K562 (cell line): Measurements from ENCODE around the gene MYRFL. TPM values are rescaled to one million over a fixed set of nuclear protein-coding genes. Genes with fewer than 3 reads are reported as not detected.

Experiments
- ATAC-seq: fragments of 200-7000 bp; cut with Tn5 transposase; 3 replicates; pipeline ENCODE4 v1.9.1; 2020; ENCODE audit warnings: moderate library complexity
- BruUV-seq: library from RNA; stranded (reverse); fragments of 400-500 nt; replicated peaks from 2 replicates; lab custom pipeline; 2021; lab: Mats Ljungman, UMichigan
- CTCF ChIA-PET: fragments of 300-600 bp; formaldehyde crosslinking; extraction: SDS; loops from one replicate; lab custom pipeline; 2021; ENCODE audit warnings: low intra/inter-chr PET ratio; lab: Yijun Ruan, JAX
- POLR2A ChIA-PET: fragments of 300-600, 350-650 bp; sonication (Branson Sonifier 250); formaldehyde crosslinking; extraction: SDS; loops from one replicate; lab custom pipeline; 2021; ENCODE audit warnings: antibody characterized with exemption, inconsistent platforms; lab: Yijun Ruan, JAX
- DNase-seq, 4 experiments: peaks; one replicate each; pipeline versions ENCODE4 v3.0.0 to v3.0.0-alpha.2; 2011 to 2018; ENCODE audit warnings: low spot score in 3 of 4, mixed read lengths in 3 of 4; ENCODE audit errors: extremely low read depth in 1 of 4
- FAIRE-seq: peaks from 2 replicates; lab custom pipeline; 2011; peaks lifted over from hg19 to GRCh38; lab: Jason Lieb, UNC
- H2AFZ ChIP-seq: 2 replicates; pipeline ENCODE4 v1.6.0; 2011; ENCODE audit warnings: low read depth, low read length, control low read depth, inconsistent platforms
- H3K27ac ChIP-seq: fragments of 200-600 bp; 3 replicates; pipeline ENCODE4 v1.8.0; 2011; ENCODE audit warnings: low read depth, mild to moderate bottlenecking, control low read depth, inconsistent platforms, low read length, moderate library complexity, mixed read lengths; ENCODE audit errors: extremely low read depth
- H3K27me3 ChIP-seq, 2 experiments: fragments of 300-600 bp in 1 of 2; 2 replicates in 1 of 2; 3 replicates in 1 of 2; pipeline versions ENCODE4 v1.6.0 to v1.8.0; 2011; ENCODE audit warnings: inconsistent platforms in 2 of 2, low read length in 2 of 2, mild to moderate bottlenecking in 1 of 2, mixed read lengths in 1 of 2, moderate library complexity in 1 of 2; ENCODE audit not compliant: control insufficient read depth in 2 of 2, insufficient read depth in 2 of 2
- H3K36me3 ChIP-seq: fragments of 300-600 bp; 3 replicates; pipeline ENCODE4 v1.8.0; 2011; ENCODE audit warnings: mild to moderate bottlenecking, low read length, inconsistent platforms; ENCODE audit not compliant: control insufficient read depth, insufficient read depth
- H3K4me1 ChIP-seq, 2 experiments: fragments of 200-600 bp in 1 of 2; replicated peaks in 1 of 2; 2 replicates in 1 of 2; 3 replicates in 1 of 2; pipeline versions ENCODE4 v1.5.1 to v1.8.0; 2011; ENCODE audit warnings: inconsistent platforms in 2 of 2, low read length in 2 of 2, mild to moderate bottlenecking in 1 of 2, mixed read lengths in 1 of 2, moderate library complexity in 1 of 2; ENCODE audit not compliant: control insufficient read depth in 2 of 2, insufficient read depth in 2 of 2
- H3K4me2 ChIP-seq: 2 replicates; pipeline ENCODE4 v1.6.1; 2011; ENCODE audit warnings: low read length, control low read depth, inconsistent platforms, mixed read lengths; ENCODE audit not compliant: insufficient read depth
- H3K4me3 ChIP-seq: fragments of 200-600 bp; sonication (generic), shearing (Covaris generic); 2 replicates; pipeline ENCODE4 v1.5.1; 2016; ENCODE audit warnings: control low read depth, inconsistent platforms
- H3K79me2 ChIP-seq: fragments of 200-600 bp; 3 replicates; pipeline ENCODE4 v1.8.0; 2011; ENCODE audit warnings: low read length, inconsistent platforms; ENCODE audit not compliant: control insufficient read depth, insufficient read depth
- H3K9ac ChIP-seq, 2 experiments: 2 replicates each; pipeline versions ENCODE4 v1.6.0 to v1.6.1; 2011; ENCODE audit warnings: low read depth in 2 of 2, low read length in 2 of 2, control low read depth in 1 of 2, inconsistent platforms in 1 of 2, mild to moderate bottlenecking in 1 of 2, mixed read lengths in 1 of 2; ENCODE audit not compliant: insufficient read depth in 1 of 2
- H3K9me1 ChIP-seq: one replicate; pipeline ENCODE4 v1.6.0; 2011; ENCODE audit warnings: inconsistent platforms, mild to moderate bottlenecking, low read length, moderate library complexity; ENCODE audit not compliant: control insufficient read depth, insufficient read depth
- H3K9me3 ChIP-seq: replicated peaks from 2 replicates; pipeline ENCODE4 v1.5.1; 2011; ENCODE audit warnings: low read depth, low read length, inconsistent platforms; ENCODE audit not compliant: control insufficient read depth, insufficient read depth
- H4K20me1 ChIP-seq: replicated peaks from 2 replicates; pipeline ENCODE4 v1.6.1; 2011; ENCODE audit warnings: low read length, inconsistent platforms, mixed read lengths; ENCODE audit not compliant: control insufficient read depth, insufficient read depth
- AFF4 ChIP-seq: sonication (generic); formaldehyde crosslinking; IDR thresholded peaks from 2 replicates; pipeline ENCODE4 v1.8.0; 2023; ENCODE audit warnings: mild to moderate bottlenecking, missing genetic modification reagents
- ARID2 ChIP-seq: fragments of 450-650 bp; IDR thresholded peaks from 2 replicates; pipeline ENCODE4 v1.6.1; 2017; ENCODE audit warnings: antibody characterized with exemption, mild to moderate bottlenecking
- COPS2 ChIP-seq: fragments of 450-650 bp; conservative IDR thresholded peaks from 2 replicates; pipeline ENCODE4 v1.6.1; 2016; ENCODE audit warnings: mild to moderate bottlenecking, moderate library complexity
- DPF2 ChIP-seq: fragments of 450-650 bp; IDR thresholded peaks from 2 replicates; pipeline ENCODE4 v1.6.1; 2016
- NR2C2 ChIP-seq, 2 experiments: fragments of 200-800 bp in 1 of 2; sonication (Bioruptor generic) in 1 of 2; sonication (generic) in 1 of 2; formaldehyde crosslinking in 1 of 2; IDR thresholded peaks; 2 replicates each; pipeline versions ENCODE4 v1.6.1 to v1.8.0; 2016 to 2022; ENCODE audit warnings: mild to moderate bottlenecking in 1 of 2, missing compliant biosample characterization in 1 of 2, missing genetic modification characterization in 1 of 2, missing genetic modification reagents in 1 of 2
- PHF8 ChIP-seq: fragments of 200-600 bp; sonication (generic); IDR thresholded peaks from 2 replicates; pipeline ENCODE4 v1.6.1; 2012; ENCODE audit warnings: mixed run types, mild to moderate bottlenecking, inconsistent platforms, low read length, moderate library complexity, borderline replicate concordance
- TCF3 ChIP-seq: sonication (generic); formaldehyde crosslinking; IDR thresholded peaks from 2 replicates; pipeline ENCODE4 v1.4.0; 2020; ENCODE audit warnings: mild to moderate bottlenecking, missing genetic modification reagents
- TCF7L2 ChIP-seq: fragments of 150-350 bp; IDR thresholded peaks from 2 replicates; pipeline ENCODE4 v1.6.1; 2016; ENCODE audit warnings: low read depth, mild to moderate bottlenecking, low read length, moderate library complexity
- WHSC1 ChIP-seq: IDR thresholded peaks from one replicate; pipeline ENCODE4 v1.6.1; 2012; ENCODE audit warnings: low read length, control low read depth, inconsistent platforms
- XRCC4 ChIP-seq: IDR thresholded peaks from one replicate; pipeline ENCODE4 v1.6.1; 2011; ENCODE audit not compliant: insufficient read depth, insufficient read length; ENCODE audit errors: extremely low read depth
- ZNF165 ChIP-seq: fragments of 250-450 bp; sonication (Bioruptor Pico); IDR thresholded peaks from 2 replicates; pipeline ENCODE4 v1.4.0; 2020; ENCODE audit warnings: borderline replicate concordance
- ZNF253 ChIP-seq: fragments of 250-450 bp; sonication (Bioruptor Pico); conservative IDR thresholded peaks from 2 replicates; pipeline ENCODE4 v1.6.1; 2021; ENCODE audit warnings: mild to moderate bottlenecking
- ZNF511 ChIP-seq: sonication (generic); formaldehyde crosslinking; IDR thresholded peaks from 2 replicates; pipeline ENCODE4 v1.8.0; 2022; ENCODE audit warnings: mild to moderate bottlenecking, missing genetic modification reagents
- WGBS: fragments of 100-300 bp; shearing (Covaris generic); methylation state at CpG from one replicate; pipeline ENCODE4 v1.1.6; 2016; ENCODE audit warnings: low coverage, mixed read lengths; ENCODE audit not compliant: insufficient coverage; ENCODE audit errors: missing lambda C conversion rate; 5-methylcytosine and 5-hydroxymethylcytosine counted together
- in situ Hi-C: fragments of 300-500 bp; cut with MboI; formaldehyde crosslinking; loops from 4 replicates; pipeline ENCODE4 v1.15.0; 2018; ENCODE audit warnings: inconsistent platforms, mixed read lengths
- intact Hi-C: fragments of 100-400 bp; cut with micrococcal nuclease; formaldehyde crosslinking; loops from 2 replicates; pipeline ENCODE4 v1.14.2; 2022
- polyA plus RNA-seq, 8 experiments: library from polyadenylated mRNA; depleted of rRNA in 4 of 8; stranded (reverse) in 5 of 8; unstranded in 3 of 8; fragments of >200 nt; fragmentation: Nextera tagmentation in 2 of 8; fragmentation: Illumina TruSeq in 1 of 8; extraction: Ambion mirVana in 2 of 8; extraction: Trizol in 1 of 8; gene quantifications; 2 replicates each; pipeline versions ENCODE4 v1.2.1 to v1.2.3, GENCODE V29; 2011 to 2014; ENCODE audit warnings: inconsistent platforms in 1 of 8, missing spikeins in 1 of 8
- total RNA-seq, 7 experiments: library from RNA; depleted of rRNA in 6 of 7; stranded (reverse); fragments of >200 nt in 6 of 7; fragmentation: Illumina TruSeq in 2 of 7; extraction: Trizol in 2 of 7; gene quantifications; 2 replicates each; pipeline versions ENCODE4 v1.2.1 to v1.2.3, GENCODE V29; 2011 to 2021; ENCODE audit warnings: low replicate concordance in 1 of 7
- TF ChIP-seq, protein P1 (sequence below): fragments of 450-650 bp; formaldehyde crosslinking; IDR thresholded peaks from 2 replicates; pipeline ENCODE4 v1.4.0; 2022; ENCODE audit warnings: missing genetic modification characterization

Gene MYRFL
- total and polyA plus RNA-seq, 9 of the 15 experiments (the other 6 are each of a cell fraction or from before 2014, with no cell fraction given) = not detected

- TF ChIP-seq, protein P1, sequence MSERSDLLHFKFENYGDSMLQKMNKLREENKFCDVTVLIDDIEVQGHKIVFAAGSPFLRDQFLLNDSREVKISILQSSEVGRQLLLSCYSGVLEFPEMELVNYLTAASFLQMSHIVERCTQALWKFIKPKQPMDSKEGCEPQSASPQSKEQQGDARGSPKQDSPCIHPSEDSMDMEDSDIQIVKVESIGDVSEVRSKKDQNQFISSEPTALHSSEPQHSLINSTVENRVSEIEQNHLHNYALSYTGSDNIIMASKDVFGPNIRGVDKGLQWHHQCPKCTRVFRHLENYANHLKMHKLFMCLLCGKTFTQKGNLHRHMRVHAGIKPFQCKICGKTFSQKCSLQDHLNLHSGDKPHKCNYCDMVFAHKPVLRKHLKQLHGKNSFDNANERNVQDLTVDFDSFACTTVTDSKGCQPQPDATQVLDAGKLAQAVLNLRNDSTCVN (CRISPR knock-in tag) = no peak
- TF ChIP-seq ZNF511 (CRISPR knock-in tag) = no peak
Observed at GRCh38 chr12:69981881-69982475, 157.0 kb downstream of the MYRFL start (continued).

- Histone ChIP-seq H3K9me1 (no peaks in the 10 kb centered on the region), H3K27ac (no peak overlapping the region), H3K36me3 (no peaks in the 10 kb centered on the region), H3K9me3 (no peaks in the 10 kb centered on the region), H2AFZ (no peak overlapping the region), H3K4me2 (no peak overlapping the region), H3K27me3 (no peaks in the 10 kb centered on the region), H4K20me1 (no peaks in the 10 kb centered on the region), H3K9ac (no peak overlapping the region), H3K4me1 (no peaks in the 10 kb centered on the region; a peak in 1 of 5 replicates), H3K79me2 (no peaks in the 10 kb centered on the region), H3K4me3 (no peak overlapping the region)
- intact Hi-C loops = no loop called here
- CTCF ChIA-PET = no interaction called here
- in situ Hi-C loops = no loop called here
- no peak for ATAC-seq
- FAIRE-seq = no peak
- 53% methylated on average over 7 of the region's 7 CpGs for WGBS
- BruUV-seq = no TSS peak
- no peak for DNase-seq
- TF ChIP-seq DPF2 (no peak), NR2C2 (CRISPR knock-in tag; IDR thresholded peaks at IDR 0.05) (no peak), NR2C2 (tag; IDR thresholded peaks at IDR 0.05) (no peak), COPS2 (no peak), AFF4 (CRISPR knock-in tag) (no peak), PHF8 (no peak), ZNF253 (CRISPR knock-in tag) (no peak), ZNF165 (CRISPR knock-in tag) (no peak), TCF7L2 (no peak), XRCC4 (no peak), ARID2 (no peak), TCF3 (CRISPR knock-in tag) (no peak), WHSC1 (no peak)
- POLR2A ChIA-PET = interaction anchor here (1.8 kb wide), 1 partner anchor 9 kb away, joined by 4 read pairs; no protein-coding TSS in a partner anchor
Observed at GRCh38 chr12:69984241-69984640, 159.2 kb downstream of the MYRFL start.
